H1 (cell line): ENCODE data around the gene CT45A9. TPM values are rescaled to one million over a fixed set of nuclear protein-coding genes. Genes with fewer than 3 reads are reported as not detected.
"Not testable (repeated sequence)": the region's sequence is repeated elsewhere in the genome, so short reads cannot be mapped to it uniquely, and the experiment has no call there.

ENCODE experiments used
- CTCF ChIA-PET: fragments of 300-600 bp; sonication (Branson Sonifier 250); formaldehyde crosslinking; loops from one replicate; lab custom pipeline; 2021; ENCODE audit not compliant: partially characterized antibody; lab: Charles Lee
- POLR2A ChIA-PET: fragments of 300-600 bp; sonication (Branson Sonifier 250); formaldehyde crosslinking; loops from one replicate; lab custom pipeline; 2021; ENCODE audit warnings: inconsistent platforms; ENCODE audit not compliant: partially characterized antibody; lab: Charles Lee
- DNase-seq, 2 experiments: peaks; one replicate each; pipeline versions ENCODE4 v3.0.0 to v3.0.0-alpha.2; 2010 to 2022; ENCODE audit warnings: low spot score in 2 of 2, low read depth in 1 of 2, mixed read lengths in 1 of 2
- FAIRE-seq: peaks from 2 replicates; lab custom pipeline; 2011; peaks lifted over from hg19 to GRCh38; lab: Jason Lieb, UNC
- H2AFZ ChIP-seq: 2 replicates; pipeline ENCODE4 v1.8.1; 2012; ENCODE audit warnings: low read length, inconsistent platforms
- H2AK5ac ChIP-seq: 2 replicates; pipeline ENCODE4 v1.6.1; 2013; ENCODE audit warnings: low read depth, low read length
- H2BK120ac ChIP-seq: replicated peaks from 2 replicates; pipeline ENCODE3; 2013; ENCODE audit warnings: low read depth, low read length, inconsistent platforms
- H2BK12ac ChIP-seq: 2 replicates; pipeline ENCODE4 v1.6.1; 2013; ENCODE audit warnings: low read depth, low read length
- H2BK15ac ChIP-seq: 2 replicates; pipeline ENCODE4 v1.6.1; 2013; ENCODE audit warnings: low read length
- H2BK20ac ChIP-seq: 2 replicates; pipeline ENCODE4 v1.6.1; 2013; ENCODE audit warnings: low read length
- H2BK5ac ChIP-seq: 2 replicates; pipeline ENCODE4 v1.6.1; 2013; ENCODE audit warnings: low read depth, low read length
- H3K14ac ChIP-seq: 2 replicates; pipeline ENCODE4 v1.6.1; 2013; ENCODE audit warnings: inconsistent platforms; ENCODE audit not compliant: insufficient read length
- H3K18ac ChIP-seq: 2 replicates; pipeline ENCODE4 v1.6.1; 2013; ENCODE audit warnings: low read length; ENCODE audit errors: extremely low read depth
- H3K23ac ChIP-seq: 2 replicates; pipeline ENCODE4 v1.6.1; 2013; ENCODE audit warnings: inconsistent platforms; ENCODE audit not compliant: insufficient read length
- H3K23me2 ChIP-seq: 2 replicates; pipeline ENCODE4 v1.6.1; 2013; ENCODE audit warnings: low read depth, low read length
- H3K27ac ChIP-seq: 2 replicates; pipeline ENCODE4 v1.6.1; 2011; ENCODE audit warnings: low read depth, low read length, inconsistent platforms
- H3K27me3 ChIP-seq, 4 experiments: replicated peaks in 1 of 4; 1 replicate in 1 of 4; 2 replicates in 3 of 4; pipeline versions ENCODE4 v1.6.1 to v1.8.1; 2011 to 2013; ENCODE audit warnings: low read length in 3 of 4, mild to moderate bottlenecking in 3 of 4, inconsistent platforms in 2 of 4, mixed read lengths in 2 of 4, moderate library complexity in 1 of 4; ENCODE audit not compliant: control insufficient read depth in 3 of 4, insufficient read depth in 3 of 4; ENCODE audit errors: extremely low read depth in 1 of 4
- H3K36me3 ChIP-seq, 4 experiments: 2 replicates each; pipeline versions ENCODE4 v1.6.1 to v1.8.1; 2011 to 2013; ENCODE audit warnings: mild to moderate bottlenecking in 4 of 4, low read length in 3 of 4, moderate library complexity in 2 of 4, control low read depth in 1 of 4, inconsistent platforms in 1 of 4; ENCODE audit not compliant: insufficient read depth in 4 of 4, control insufficient read depth in 2 of 4
- H3K4ac ChIP-seq: replicated peaks from 2 replicates; pipeline ENCODE3; 2013; ENCODE audit warnings: low read length, low read depth, mixed read lengths, inconsistent platforms; ENCODE audit not compliant: insufficient read length
- H3K4me1 ChIP-seq, 4 experiments: replicated peaks in 1 of 4; 1 replicate in 1 of 4; 2 replicates in 3 of 4; pipeline versions ENCODE4 v1.6.1 to v1.8.1; 2011 to 2013; ENCODE audit warnings: low read length in 3 of 4, inconsistent platforms in 2 of 4, mixed read lengths in 1 of 4; ENCODE audit not compliant: insufficient read depth in 4 of 4, control insufficient read depth in 3 of 4
- H3K4me2 ChIP-seq, 2 experiments: 2 replicates each; pipeline versions ENCODE4 v1.6.1 to v1.8.1; 2011 to 2013; ENCODE audit warnings: low read depth in 2 of 2, low read length in 2 of 2, control low read depth in 1 of 2, inconsistent platforms in 1 of 2, mild to moderate bottlenecking in 1 of 2; ENCODE audit not compliant: insufficient read depth in 1 of 2
- H3K4me3 ChIP-seq, 4 experiments: fragments of 200-600, 300-600 bp in 1 of 4; sonication (generic), shearing (Covaris generic), sonication (Bioruptor Twin) in 1 of 4; 2 replicates each; pipeline versions ENCODE4 v1.5.1 to v1.8.1; 2011 to 2016; ENCODE audit warnings: low read length in 4 of 4, low read depth in 3 of 4, control low read depth in 2 of 4, inconsistent platforms in 2 of 4, mild to moderate bottlenecking in 2 of 4, mixed read lengths in 1 of 4, moderate library complexity in 1 of 4; ENCODE audit not compliant: insufficient read depth in 2 of 4; ENCODE audit errors: extremely low read depth in 1 of 4
- H3K56ac ChIP-seq: replicated peaks from 2 replicates; pipeline ENCODE3; 2013; ENCODE audit warnings: low read depth, mild to moderate bottlenecking, mixed read lengths, low read length, inconsistent platforms; ENCODE audit not compliant: insufficient read length
- H3K79me1 ChIP-seq: 2 replicates; pipeline ENCODE4 v1.6.1; 2013; ENCODE audit warnings: low read depth, low read length, control low read depth
- H3K79me2 ChIP-seq, 2 experiments: 2 replicates each; pipeline versions ENCODE4 v1.6.1 to v1.8.1; 2012 to 2013; ENCODE audit warnings: low read length in 2 of 2, mild to moderate bottlenecking in 2 of 2, inconsistent platforms in 1 of 2; ENCODE audit not compliant: insufficient read depth in 2 of 2, control insufficient read depth in 1 of 2
- H3K9ac ChIP-seq, 4 experiments: replicated peaks in 1 of 4; 1 replicate in 1 of 4; 2 replicates in 3 of 4; pipeline versions ENCODE4 v1.6.1 to v1.8.1; 2011 to 2013; ENCODE audit warnings: low read depth in 3 of 4, low read length in 3 of 4, control low read depth in 2 of 4, mild to moderate bottlenecking in 2 of 4, moderate library complexity in 2 of 4, inconsistent platforms in 1 of 4; ENCODE audit errors: extremely low read depth in 1 of 4
- H3K9me3 ChIP-seq, 2 experiments: 2 replicates each; pipeline versions ENCODE4 v1.6.1 to v1.8.1; 2012 to 2013; ENCODE audit warnings: mild to moderate bottlenecking in 2 of 2, moderate library complexity in 2 of 2, control low read depth in 1 of 2, inconsistent platforms in 1 of 2, low read depth in 1 of 2, low read length in 1 of 2, mixed read lengths in 1 of 2; ENCODE audit not compliant: insufficient read depth in 2 of 2
- H4K20me1 ChIP-seq, 2 experiments: replicated peaks in 1 of 2; 2 replicates each; pipeline versions ENCODE3 to v1.8.1; 2011 to 2013; ENCODE audit warnings: inconsistent platforms in 2 of 2, low read length in 2 of 2, mild to moderate bottlenecking in 1 of 2; ENCODE audit not compliant: insufficient read depth in 2 of 2, control insufficient read depth in 1 of 2
- H4K5ac ChIP-seq: 2 replicates; pipeline ENCODE4 v1.6.1; 2013; ENCODE audit warnings: low read length, low read depth, mixed read lengths, inconsistent platforms; ENCODE audit not compliant: insufficient read length
- H4K8ac ChIP-seq: 2 replicates; pipeline ENCODE4 v1.8.0; 2013; ENCODE audit warnings: mild to moderate bottlenecking, moderate library complexity, low read length, inconsistent platforms; ENCODE audit not compliant: insufficient read depth; ENCODE audit errors: extremely low read depth
- H4K91ac ChIP-seq: replicated peaks from 2 replicates; pipeline ENCODE3; 2013; ENCODE audit warnings: low read length, mixed read lengths, inconsistent platforms; ENCODE audit not compliant: insufficient read length
- WGBS, 2 experiments: shearing (Covaris generic) in 1 of 2; methylation state at CpG; one replicate each; pipeline versions ENCODE4 v1.1.6 to v1.1.7; 2013 to 2015; ENCODE audit warnings: low lambda C conversion rate in 2 of 2, mixed read lengths in 2 of 2, inconsistent platforms in 1 of 2, low coverage in 1 of 2, missing lambda C conversion rate in 1 of 2; ENCODE audit not compliant: insufficient replicate concordance in 2 of 2, insufficient coverage in 1 of 2, insufficient read length in 1 of 2; ENCODE audit errors: extremely low coverage in 1 of 2, missing lambda C conversion rate in 1 of 2; 5-methylcytosine and 5-hydroxymethylcytosine counted together
- polyA plus RNA-seq, 7 experiments: library from polyadenylated mRNA; depleted of rRNA in 3 of 7; stranded (reverse) in 5 of 7; unstranded in 2 of 7; fragments of >200 nt in 5 of 7; fragments of 200-250 nt in 2 of 7; gene quantifications; 1 replicate in 5 of 7; 2 replicates in 1 of 7; 4 replicates in 1 of 7; pipeline versions ENCODE4 v1.2.1 to v1.2.3, GENCODE V29; 2011 to 2013; ENCODE audit warnings: missing spikeins in 2 of 7, mixed read lengths in 2 of 7
- total RNA-seq: library from RNA; stranded (reverse); fragmentation: NEBNext Ultra II Directional; extraction: Animal tissue kit (Norgen Biotek cat#: 25700); gene quantifications from 2 replicates; pipeline ENCODE4 v1.2.1, GENCODE V29; 2021

Gene CT45A9
- total and polyA plus RNA-seq, 2 of the 8 experiments (the other 6 are each of a cell fraction or from before 2014, with no cell fraction given): not detected

DNA sequence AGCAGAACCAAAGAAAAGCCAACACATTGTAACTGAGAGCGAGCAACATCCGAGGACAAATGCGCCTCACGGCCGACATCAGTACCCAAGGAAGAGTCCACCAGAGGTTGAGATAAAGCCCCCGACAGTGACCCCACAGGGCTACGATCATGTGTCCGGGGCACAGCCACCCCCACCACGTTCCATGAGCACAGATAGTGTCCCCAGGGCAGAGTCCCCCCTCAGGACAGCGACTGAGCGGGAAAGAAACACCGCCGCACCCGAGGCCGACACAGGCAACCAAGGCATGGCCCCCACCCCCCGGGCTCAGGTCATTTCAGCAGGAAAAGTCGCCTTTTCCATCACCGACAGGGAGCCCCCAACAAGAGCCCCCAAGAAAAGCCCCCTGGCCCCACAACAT, 16.6 kb upstream of the CT45A9 start:
- H4K20me1 ChIP-seq, H3K23me2 ChIP-seq, H3K56ac ChIP-seq, H3K27ac ChIP-seq, CTCF ChIA-PET, POLR2A ChIA-PET, H3K79me1 ChIP-seq, H4K5ac ChIP-seq, H3K4me2 ChIP-seq, H3K79me2 ChIP-seq, H2AK5ac ChIP-seq, H3K4me1 ChIP-seq, H3K27me3 ChIP-seq, H3K36me3 ChIP-seq, FAIRE-seq, H2BK5ac ChIP-seq, H3K23ac ChIP-seq, H3K18ac ChIP-seq, H2BK15ac ChIP-seq, H3K4ac ChIP-seq, H2BK120ac ChIP-seq, H4K91ac ChIP-seq, H3K9ac ChIP-seq, H4K8ac ChIP-seq, H2BK12ac ChIP-seq, DNase-seq, H3K4me3 ChIP-seq, H2AFZ ChIP-seq, H2BK20ac ChIP-seq, H3K14ac ChIP-seq: not testable (repeated sequence)
- WGBS, 2 experiments: 85% methylated on average over 10 of the region's 18 CpGs; no CpG with 5 or more reads in 1 of the 2 experiments
- peaks cover 0 to 31% of the 10 kb centered on the region in 2 experiments; a peak in 2 of 4 replicates for H3K9me3 ChIP-seq

DNA sequence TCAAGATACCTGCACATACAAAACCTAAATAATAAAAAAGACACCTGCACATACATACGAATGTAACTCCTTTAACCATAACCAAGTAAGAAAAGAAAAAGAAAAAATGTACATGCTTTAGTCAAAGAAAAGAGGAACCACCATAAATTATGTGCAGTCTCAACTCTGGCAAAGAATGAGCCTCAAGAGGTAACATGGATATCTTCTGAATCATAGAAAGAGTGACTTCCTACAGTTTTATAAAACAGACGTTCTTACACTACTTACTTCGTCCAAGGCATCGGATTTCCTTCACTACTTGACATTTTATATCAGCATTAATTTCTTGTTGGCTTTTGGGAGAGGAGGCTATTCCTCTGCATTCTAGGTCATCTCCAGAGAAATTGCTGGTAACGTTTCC, 11.1 kb upstream of the CT45A9 start:
- POLR2A ChIA-PET, H3K18ac ChIP-seq, H3K79me1 ChIP-seq, H3K9me3 ChIP-seq, H3K56ac ChIP-seq, H2BK12ac ChIP-seq, H3K4me2 ChIP-seq, H2BK5ac ChIP-seq, H3K14ac ChIP-seq, H4K8ac ChIP-seq, H2BK120ac ChIP-seq, H2AFZ ChIP-seq, H2BK20ac ChIP-seq, H3K4me3 ChIP-seq, H2BK15ac ChIP-seq, H4K20me1 ChIP-seq, H3K23me2 ChIP-seq, H3K4me1 ChIP-seq, H3K23ac ChIP-seq, CTCF ChIA-PET, H3K79me2 ChIP-seq, H3K27me3 ChIP-seq, H3K9ac ChIP-seq, H3K36me3 ChIP-seq, FAIRE-seq, H3K4ac ChIP-seq, H2AK5ac ChIP-seq, DNase-seq, H4K5ac ChIP-seq, H4K91ac ChIP-seq, H3K27ac ChIP-seq: not testable (repeated sequence)
- 83% methylated on average over 3 of the region's 5 CpGs; no CpG with 5 or more reads in 1 of the 2 experiments for WGBS, 2 experiments
